Progenitor cell of endocrine pancreas (in vitro differentiated cells): ENCODE results near the gene ATP13A2. TPM values are rescaled to one million over a fixed set of nuclear protein-coding genes. Genes with fewer than 3 reads are reported as not detected.

Experiments used
- DNase-seq: peaks from one replicate; pipeline ENCODE4 v3.0.0; 2021; ENCODE audit warnings: low spot score; ENCODE audit not compliant: unreplicated experiment
- H3K27ac Mint-ChIP-seq: 2 replicates; pipeline ENCODE4 v1.8.0; 2021; ENCODE audit warnings: mild to moderate bottlenecking, moderate library complexity, mixed read lengths
- H3K27me3 Mint-ChIP-seq: 2 replicates; pipeline ENCODE4 v1.8.0; 2021; ENCODE audit warnings: mixed read lengths
- H3K36me3 Mint-ChIP-seq: 2 replicates; pipeline ENCODE4 v1.8.0; 2022; ENCODE audit warnings: mixed read lengths; ENCODE audit not compliant: insufficient read depth
- H3K4me1 Mint-ChIP-seq: 2 replicates; pipeline ENCODE4 v1.8.0; 2021; ENCODE audit warnings: low read depth, mixed read lengths
- H3K4me3 Mint-ChIP-seq: 2 replicates; pipeline ENCODE4 v1.8.0; 2021; ENCODE audit warnings: low read depth, mild to moderate bottlenecking, moderate library complexity, mixed read lengths
- H3K9me3 Mint-ChIP-seq: 2 replicates; pipeline ENCODE4 v1.8.0; 2021; ENCODE audit warnings: low read depth, mixed read lengths
- CTCF ChIP-seq: fragments of 200-600 bp; sonication (generic); IDR thresholded peaks from one replicate; pipeline ENCODE4 v1.5.0; 2021; ENCODE audit warnings: antibody characterized with exemption, mild to moderate bottlenecking; ENCODE audit not compliant: unreplicated experiment
- total RNA-seq: library from RNA; stranded (reverse); gene quantifications from 2 replicates; pipeline ENCODE4 v1.2.1, GENCODE V29; 2021

Gene ATP13A2
- total RNA-seq, 1 donor from 2014 or later = 65.8 TPM

- Mint-ChIP-seq H3K9me3 (no peaks in the 10 kb centered on the region), H3K4me1 (no peaks in the 10 kb centered on the region), H3K36me3 (peaks cover 7% of the 10 kb centered on the region), H3K4me3 (no peak overlapping the region), H3K27ac (no peak overlapping the region), H3K27me3 (no peaks in the 10 kb centered on the region)
- no peak for DNase-seq
- no peak for TF ChIP-seq CTCF
Observed at GRCh38 chr1:17030206-17030605, 18.5 kb upstream of the ATP13A2 start.

GRCh38 chr1:17028662-17029188 is 17.0 kb upstream of the ATP13A2 start:
- no peak for DNase-seq
- no peak overlapping the region for H3K4me3 Mint-ChIP-seq
- H3K27me3 Mint-ChIP-seq = no peaks in the 10 kb centered on the region
- TF ChIP-seq CTCF = no peak
- no peaks in the 10 kb centered on the region for H3K4me1 Mint-ChIP-seq
- peaks cover 10% of the 10 kb centered on the region for H3K36me3 Mint-ChIP-seq
- no peaks in the 10 kb centered on the region for H3K9me3 Mint-ChIP-seq
- no peak overlapping the region for H3K27ac Mint-ChIP-seq

GRCh38 chr1:17027900-17028299 is 16.2 kb upstream of the ATP13A2 start:
- Mint-ChIP-seq H3K4me1 (no peaks in the 10 kb centered on the region), H3K9me3 (no peaks in the 10 kb centered on the region), H3K27ac (no peak overlapping the region), H3K4me3 (no peak overlapping the region), H3K27me3 (no peaks in the 10 kb centered on the region), H3K36me3 (peaks cover 12% of the 10 kb centered on the region)
- TF ChIP-seq CTCF = no peak
- no peak for DNase-seq

GRCh38 chr1:17027403-17027802 is 15.7 kb upstream of the ATP13A2 start:
- H3K36me3 Mint-ChIP-seq = peaks cover 12% of the 10 kb centered on the region
- no peak overlapping the region for H3K27ac Mint-ChIP-seq
- no peak for DNase-seq
- no peaks in the 10 kb centered on the region for H3K27me3 Mint-ChIP-seq
- H3K9me3 Mint-ChIP-seq = no peaks in the 10 kb centered on the region
- H3K4me3 Mint-ChIP-seq = no peak overlapping the region
- TF ChIP-seq CTCF = no peak
- H3K4me1 Mint-ChIP-seq = no peaks in the 10 kb centered on the region

- H3K4me3 Mint-ChIP-seq = no peak overlapping the region
- peaks cover 16% of the 10 kb centered on the region for H3K36me3 Mint-ChIP-seq
- no peaks in the 10 kb centered on the region for H3K27me3 Mint-ChIP-seq
- no peak overlapping the region for H3K27ac Mint-ChIP-seq
- H3K9me3 Mint-ChIP-seq = no peaks in the 10 kb centered on the region
- H3K4me1 Mint-ChIP-seq = no peaks in the 10 kb centered on the region
- no peak for TF ChIP-seq CTCF
- no peak for DNase-seq
Observed at GRCh38 chr1:17024721-17025120, 13.0 kb upstream of the ATP13A2 start.
